ENCODE results near the gene MYO18B.

DNA sequence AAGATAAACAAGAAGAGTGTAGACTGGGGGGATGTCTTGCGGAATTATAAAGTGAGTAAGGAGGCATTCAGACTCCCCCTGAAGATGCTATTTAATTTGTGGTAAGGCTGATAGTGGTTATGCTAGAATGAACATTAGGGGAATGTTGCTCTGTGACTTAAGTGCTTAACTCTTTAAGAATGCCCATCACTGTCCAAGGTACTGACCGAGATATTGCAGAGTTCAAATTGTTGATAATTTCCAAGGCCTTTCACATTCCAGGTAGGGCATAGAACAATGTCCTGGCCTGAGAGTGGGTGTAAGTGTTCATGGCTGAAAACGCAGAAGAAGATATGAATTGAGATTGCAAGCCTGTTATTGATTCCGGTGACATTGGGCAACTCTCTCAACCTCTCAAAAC, 337.0 kb downstream of the MYO18B start:
- TF ChIP-seq, protein P1, sequence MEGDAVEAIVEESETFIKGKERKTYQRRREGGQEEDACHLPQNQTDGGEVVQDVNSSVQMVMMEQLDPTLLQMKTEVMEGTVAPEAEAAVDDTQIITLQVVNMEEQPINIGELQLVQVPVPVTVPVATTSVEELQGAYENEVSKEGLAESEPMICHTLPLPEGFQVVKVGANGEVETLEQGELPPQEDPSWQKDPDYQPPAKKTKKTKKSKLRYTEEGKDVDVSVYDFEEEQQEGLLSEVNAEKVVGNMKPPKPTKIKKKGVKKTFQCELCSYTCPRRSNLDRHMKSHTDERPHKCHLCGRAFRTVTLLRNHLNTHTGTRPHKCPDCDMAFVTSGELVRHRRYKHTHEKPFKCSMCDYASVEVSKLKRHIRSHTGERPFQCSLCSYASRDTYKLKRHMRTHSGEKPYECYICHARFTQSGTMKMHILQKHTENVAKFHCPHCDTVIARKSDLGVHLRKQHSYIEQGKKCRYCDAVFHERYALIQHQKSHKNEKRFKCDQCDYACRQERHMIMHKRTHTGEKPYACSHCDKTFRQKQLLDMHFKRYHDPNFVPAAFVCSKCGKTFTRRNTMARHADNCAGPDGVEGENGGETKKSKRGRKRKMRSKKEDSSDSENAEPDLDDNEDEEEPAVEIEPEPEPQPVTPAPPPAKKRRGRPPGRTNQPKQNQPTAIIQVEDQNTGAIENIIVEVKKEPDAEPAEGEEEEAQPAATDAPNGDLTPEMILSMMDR (optimal IDR thresholded peaks at IDR 0.05 in 1 of 3, IDR thresholded peaks at IDR 0.05 in 1 of 3, conservative IDR thresholded peaks at IDR 0.05 in 1 of 3; ENCODE audit: extremely low read depth in 1 of 3, insufficient read depth in 2 of 3, low read length in 3 of 3) = no peak
- TF ChIP-seq EZH2 (IDR thresholded peaks at IDR 0.05; ENCODE audit: low read length) = no peak

Measured in keratinocyte (primary cell).